K562 (cell line): ENCODE results near the gene ZNF581. TPM values are rescaled to one million over a fixed set of nuclear protein-coding genes. Genes with fewer than 3 reads are reported as not detected.

Experiments
- ATAC-seq: fragments of 200-7000 bp; cut with Tn5 transposase; 3 replicates; pipeline ENCODE4 v1.9.1; 2020; ENCODE audit warnings: moderate library complexity
- BruUV-seq: library from RNA; stranded (reverse); fragments of 400-500 nt; replicated peaks from 2 replicates; lab custom pipeline; 2021; lab: Mats Ljungman, UMichigan
- CTCF ChIA-PET: fragments of 300-600 bp; formaldehyde crosslinking; extraction: SDS; loops from one replicate; lab custom pipeline; 2021; ENCODE audit warnings: low intra/inter-chr PET ratio; lab: Yijun Ruan, JAX
- POLR2A ChIA-PET: fragments of 300-600, 350-650 bp; sonication (Branson Sonifier 250); formaldehyde crosslinking; extraction: SDS; loops from one replicate; lab custom pipeline; 2021; ENCODE audit warnings: antibody characterized with exemption, inconsistent platforms; lab: Yijun Ruan, JAX
- DNase-seq, 4 experiments: peaks; one replicate each; pipeline versions ENCODE4 v3.0.0 to v3.0.0-alpha.2; 2011 to 2018; ENCODE audit warnings: low spot score in 3 of 4, mixed read lengths in 3 of 4; ENCODE audit errors: extremely low read depth in 1 of 4
- FAIRE-seq: peaks from 2 replicates; lab custom pipeline; 2011; peaks lifted over from hg19 to GRCh38; lab: Jason Lieb, UNC
- H2AFZ ChIP-seq: 2 replicates; pipeline ENCODE4 v1.6.0; 2011; ENCODE audit warnings: low read depth, low read length, control low read depth, inconsistent platforms
- H3K27ac ChIP-seq: fragments of 200-600 bp; 3 replicates; pipeline ENCODE4 v1.8.0; 2011; ENCODE audit warnings: low read depth, mild to moderate bottlenecking, control low read depth, inconsistent platforms, low read length, moderate library complexity, mixed read lengths; ENCODE audit errors: extremely low read depth
- H3K27me3 ChIP-seq, 2 experiments: fragments of 300-600 bp in 1 of 2; 2 replicates in 1 of 2; 3 replicates in 1 of 2; pipeline versions ENCODE4 v1.6.0 to v1.8.0; 2011; ENCODE audit warnings: inconsistent platforms in 2 of 2, low read length in 2 of 2, mild to moderate bottlenecking in 1 of 2, mixed read lengths in 1 of 2, moderate library complexity in 1 of 2; ENCODE audit not compliant: control insufficient read depth in 2 of 2, insufficient read depth in 2 of 2
- H3K36me3 ChIP-seq: fragments of 300-600 bp; 3 replicates; pipeline ENCODE4 v1.8.0; 2011; ENCODE audit warnings: mild to moderate bottlenecking, low read length, inconsistent platforms; ENCODE audit not compliant: control insufficient read depth, insufficient read depth
- H3K4me1 ChIP-seq, 2 experiments: fragments of 200-600 bp in 1 of 2; replicated peaks in 1 of 2; 2 replicates in 1 of 2; 3 replicates in 1 of 2; pipeline versions ENCODE4 v1.5.1 to v1.8.0; 2011; ENCODE audit warnings: inconsistent platforms in 2 of 2, low read length in 2 of 2, mild to moderate bottlenecking in 1 of 2, mixed read lengths in 1 of 2, moderate library complexity in 1 of 2; ENCODE audit not compliant: control insufficient read depth in 2 of 2, insufficient read depth in 2 of 2
- H3K4me2 ChIP-seq: 2 replicates; pipeline ENCODE4 v1.6.1; 2011; ENCODE audit warnings: low read length, control low read depth, inconsistent platforms, mixed read lengths; ENCODE audit not compliant: insufficient read depth
- H3K4me3 ChIP-seq: fragments of 200-600 bp; sonication (generic), shearing (Covaris generic); 2 replicates; pipeline ENCODE4 v1.5.1; 2016; ENCODE audit warnings: control low read depth, inconsistent platforms
- H3K79me2 ChIP-seq: fragments of 200-600 bp; 3 replicates; pipeline ENCODE4 v1.8.0; 2011; ENCODE audit warnings: low read length, inconsistent platforms; ENCODE audit not compliant: control insufficient read depth, insufficient read depth
- H3K9ac ChIP-seq, 2 experiments: 2 replicates each; pipeline versions ENCODE4 v1.6.0 to v1.6.1; 2011; ENCODE audit warnings: low read depth in 2 of 2, low read length in 2 of 2, control low read depth in 1 of 2, inconsistent platforms in 1 of 2, mild to moderate bottlenecking in 1 of 2, mixed read lengths in 1 of 2; ENCODE audit not compliant: insufficient read depth in 1 of 2
- H3K9me1 ChIP-seq: one replicate; pipeline ENCODE4 v1.6.0; 2011; ENCODE audit warnings: inconsistent platforms, mild to moderate bottlenecking, low read length, moderate library complexity; ENCODE audit not compliant: control insufficient read depth, insufficient read depth
- H3K9me3 ChIP-seq: replicated peaks from 2 replicates; pipeline ENCODE4 v1.5.1; 2011; ENCODE audit warnings: low read depth, low read length, inconsistent platforms; ENCODE audit not compliant: control insufficient read depth, insufficient read depth
- H4K20me1 ChIP-seq: replicated peaks from 2 replicates; pipeline ENCODE4 v1.6.1; 2011; ENCODE audit warnings: low read length, inconsistent platforms, mixed read lengths; ENCODE audit not compliant: control insufficient read depth, insufficient read depth
- CCAR2 ChIP-seq: fragments of 200-400 bp; formaldehyde crosslinking; IDR thresholded peaks from 2 replicates; pipeline ENCODE4 v1.6.1; 2017; ENCODE audit warnings: mild to moderate bottlenecking, low read depth, low read length
- CXXC5 ChIP-seq: fragments of 250-450 bp; sonication (Bioruptor Pico); IDR thresholded peaks from 2 replicates; pipeline ENCODE4 v1.8.0; 2022; ENCODE audit warnings: inconsistent platforms, mild to moderate bottlenecking, moderate library complexity
- HNRNPL ChIP-seq: fragments of 200-400 bp; formaldehyde crosslinking; IDR thresholded peaks from 2 replicates; pipeline ENCODE4 v1.6.1; 2017; ENCODE audit warnings: low read depth, mild to moderate bottlenecking, low read length
- LCOR ChIP-seq: sonication (generic); formaldehyde crosslinking; IDR thresholded peaks from 2 replicates; pipeline ENCODE4 v1.8.0; 2022; ENCODE audit warnings: mild to moderate bottlenecking, missing genetic modification reagents
- MNT ChIP-seq, 2 experiments: fragments of 450-650 bp; conservative IDR thresholded peaks; 2 replicates each; pipeline ENCODE4 v1.6.1; 2017; ENCODE audit warnings: mild to moderate bottlenecking in 2 of 2, moderate library complexity in 2 of 2
- NR4A1 ChIP-seq, 2 experiments: fragments of 250-450 bp in 1 of 2; fragments of 450-650 bp in 1 of 2; sonication (Bioruptor Pico) in 1 of 2; IDR thresholded peaks; 2 replicates each; pipeline versions ENCODE4 v1.4.0 to v1.6.1; 2016 to 2020; ENCODE audit warnings: mild to moderate bottlenecking in 2 of 2, missing compliant biosample characterization in 1 of 2, missing genetic modification characterization in 1 of 2, moderate library complexity in 1 of 2
- SMAD4 ChIP-seq: fragments of 250-450 bp; sonication (Bioruptor Pico); conservative IDR thresholded peaks from 2 replicates; pipeline ENCODE4 v1.8.0; 2021; ENCODE audit warnings: inconsistent platforms, mild to moderate bottlenecking, moderate library complexity
- SP1 ChIP-seq: sonication (generic); formaldehyde crosslinking; IDR thresholded peaks from 2 replicates; pipeline ENCODE4 v1.8.1; 2022; ENCODE audit warnings: mild to moderate bottlenecking, missing genetic modification reagents
- TBP ChIP-seq: optimal IDR thresholded peaks from 2 replicates; pipeline ENCODE3; 2011; ENCODE audit warnings: low read depth, low read length, improper control_type of control experiment
- WHSC1 ChIP-seq: IDR thresholded peaks from one replicate; pipeline ENCODE4 v1.6.1; 2012; ENCODE audit warnings: low read length, control low read depth, inconsistent platforms
- WGBS: fragments of 100-300 bp; shearing (Covaris generic); methylation state at CpG from one replicate; pipeline ENCODE4 v1.1.6; 2016; ENCODE audit warnings: low coverage, mixed read lengths; ENCODE audit not compliant: insufficient coverage; ENCODE audit errors: missing lambda C conversion rate; 5-methylcytosine and 5-hydroxymethylcytosine counted together
- in situ Hi-C: fragments of 300-500 bp; cut with MboI; formaldehyde crosslinking; loops from 4 replicates; pipeline ENCODE4 v1.15.0; 2018; ENCODE audit warnings: inconsistent platforms, mixed read lengths
- intact Hi-C: fragments of 100-400 bp; cut with micrococcal nuclease; formaldehyde crosslinking; loops from 2 replicates; pipeline ENCODE4 v1.14.2; 2022
- polyA plus RNA-seq, 8 experiments: library from polyadenylated mRNA; depleted of rRNA in 4 of 8; stranded (reverse) in 5 of 8; unstranded in 3 of 8; fragments of >200 nt; fragmentation: Nextera tagmentation in 2 of 8; fragmentation: Illumina TruSeq in 1 of 8; extraction: Ambion mirVana in 2 of 8; extraction: Trizol in 1 of 8; gene quantifications; 2 replicates each; pipeline versions ENCODE4 v1.2.1 to v1.2.3, GENCODE V29; 2011 to 2014; ENCODE audit warnings: inconsistent platforms in 1 of 8, missing spikeins in 1 of 8
- total RNA-seq, 7 experiments: library from RNA; depleted of rRNA in 6 of 7; stranded (reverse); fragments of >200 nt in 6 of 7; fragmentation: Illumina TruSeq in 2 of 7; extraction: Trizol in 2 of 7; gene quantifications; 2 replicates each; pipeline versions ENCODE4 v1.2.1 to v1.2.3, GENCODE V29; 2011 to 2021; ENCODE audit warnings: low replicate concordance in 1 of 7
- TF ChIP-seq, protein P1 (sequence below): fragments of 250-450 bp; sonication (Bioruptor Pico); IDR thresholded peaks from 2 replicates; pipeline ENCODE4 v1.4.0; 2020

Gene ZNF581
- total and polyA plus RNA-seq, 9 of the 15 experiments (the other 6 are each of a cell fraction or from before 2014, with no cell fraction given): 2.4 to 39.4 (median 15.4) TPM

GRCh38 chr19:55674459-55674840, 31.0 kb downstream of the ZNF581 start:
- intact Hi-C loops: no loop called here
- Histone ChIP-seq H3K4me1 (peaks cover 46 to 78% of the 10 kb centered on the region in 2 experiments), H3K9me1 (peaks cover 9% of the 10 kb centered on the region), H3K4me2 (peak overlapping the region; percentile 60), H3K4me3 (peak overlapping the region; percentile 83), H3K9ac (peak overlapping the region; percentile 61 to 87), H3K9me3 (no peaks in the 10 kb centered on the region), H4K20me1 (peaks cover 47% of the 10 kb centered on the region), H3K27me3 (no peaks in the 10 kb centered on the region), H3K27ac (peak overlapping the region; percentile 72), H3K36me3 (peaks cover 82% of the 10 kb centered on the region; the same call in 2 of the 3 replicates), H3K79me2 (peaks cover 93% of the 10 kb centered on the region), H2AFZ (no peak overlapping the region)
- DNase-seq (no peak), FAIRE-seq (no peak), ATAC-seq (peak; percentile 2)
- ChIA-PET POLR2A (interaction anchor here (0.6 to 1.8 kb wide), 3 partner anchors 17 to 27 kb away, joined by 3 to 10 read pairs (median 3); no protein-coding TSS in a partner anchor), CTCF (no interaction called here)
- BruUV-seq: TSS peak; percentile 93
- TF ChIP-seq LCOR (CRISPR knock-in tag): no peak
- TF ChIP-seq TBP: peak; percentile 8
- 13% methylated on average over 17 of the region's 17 CpGs for WGBS
- in situ Hi-C loops: no loop called here

- ATAC-seq (peak; percentile 85), FAIRE-seq (peak; percentile 91), DNase-seq (peak; percentile 89 to 99 (median 94))
- no TSS peak for BruUV-seq
- intact Hi-C loops (no loop called here), in situ Hi-C loops (no loop called here)
- H3K9ac ChIP-seq: peak within 1 kb of the TSS; percentile 81 to 98
- H2AFZ ChIP-seq: peak within 1 kb of the TSS; percentile 61; the same call in 1 of the 2 replicates
- H3K27me3 ChIP-seq: no peaks in the 10 kb centered on the region
- peak within 1 kb of the TSS; percentile 83 for H3K27ac ChIP-seq
- WGBS: under 1% methylated on average over 41 of the region's 101 CpGs
- peaks cover 44% of the 10 kb centered on the region for H4K20me1 ChIP-seq
- H3K79me2 ChIP-seq: peaks cover 91% of the 10 kb centered on the region
- H3K9me3 ChIP-seq: no peaks in the 10 kb centered on the region
- H3K4me3 ChIP-seq: peak within 1 kb of the TSS; percentile 83
- peaks cover 82% of the 10 kb centered on the region; the same call in 2 of the 3 replicates for H3K36me3 ChIP-seq
- peak within 1 kb of the TSS; percentile 89 for H3K4me2 ChIP-seq
- CTCF ChIA-PET: no interaction called here
- peaks cover 46 to 78% of the 10 kb centered on the region in 2 experiments for H3K4me1 ChIP-seq
- peaks cover 6% of the 10 kb centered on the region for H3K9me1 ChIP-seq
- POLR2A ChIA-PET: interaction anchor here (0.6 to 1.8 kb wide), 4 partner anchors 18 to 51 kb away, joined by 3 to 10 read pairs (median 6); partner anchors contain the start of gene ZNF784
- no peak for TF ChIP-seq WHSC1
- peak; percentile 75 to 86; a peak in 3 of 4 replicates for TF ChIP-seq MNT (conservative IDR thresholded peaks at IDR 0.05)
- TF ChIP-seq CXXC5 (CRISPR knock-in tag): peak; percentile 89
- TF ChIP-seq HNRNPL: 0 out of 2 replicates have a peak, but pooled peaks have one; percentile 20
- no peak for TF ChIP-seq CCAR2
- peak; percentile 74 for TF ChIP-seq SP1 (CRISPR knock-in tag)
- TF ChIP-seq, protein P1, sequence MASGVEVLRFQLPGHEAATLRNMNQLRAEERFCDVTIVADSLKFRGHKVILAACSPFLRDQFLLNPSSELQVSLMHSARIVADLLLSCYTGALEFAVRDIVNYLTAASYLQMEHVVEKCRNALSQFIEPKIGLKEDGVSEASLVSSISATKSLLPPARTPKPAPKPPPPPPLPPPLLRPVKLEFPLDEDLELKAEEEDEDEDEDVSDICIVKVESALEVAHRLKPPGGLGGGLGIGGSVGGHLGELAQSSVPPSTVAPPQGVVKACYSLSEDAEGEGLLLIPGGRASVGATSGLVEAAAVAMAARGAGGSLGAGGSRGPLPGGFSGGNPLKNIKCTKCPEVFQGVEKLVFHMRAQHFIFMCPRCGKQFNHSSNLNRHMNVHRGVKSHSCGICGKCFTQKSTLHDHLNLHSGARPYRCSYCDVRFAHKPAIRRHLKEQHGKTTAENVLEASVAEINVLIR: peak; percentile 93
- TF ChIP-seq NR4A1 (CRISPR knock-in tag; IDR thresholded peaks at IDR 0.05): no peak
- TF ChIP-seq NR4A1 (tag; IDR thresholded peaks at IDR 0.05): no peak
- peak; percentile 90 for TF ChIP-seq SMAD4 (CRISPR knock-in tag)
Measured at GRCh38 chr19:55674841-55675660, 31.6 kb downstream of the ZNF581 start, which contains the start of gene EPN1. EPN1 (plus strand) TSS chr19:55675226; CDS start chr19:55678628, 3,402 bp downstream.
